Ecto neural progenitor cell (in vitro differentiated cells): Measurements from ENCODE around the gene N4BP2L1.
A peak's percentile ranks its signal among the peaks of the same experiment; 100 is the strongest.

Experiments used
- DNase-seq: peaks from one replicate; pipeline ENCODE4 v3.0.0-alpha.2; 2018; ENCODE audit warnings: low spot score

N4BP2L1 gene

GRCh38 chr13:32427852-32428580 lies at the start of gene N4BP2L1:
Gene N4BP2L1 (minus strand): TSS chr13:32428130. CDS start chr13:32428082, 48 bp downstream.
- DNase-seq: peak; percentile 58

GRCh38 chr13:32476892-32477291 lies 49.0 kb upstream of the N4BP2L1 start:
- DNase-seq: no peak

- DNase-seq: no peak
Observed at GRCh38 chr13:32476021-32476731, 48.2 kb upstream of the N4BP2L1 start.

- no peak for DNase-seq
Observed at GRCh38 chr13:32474999-32475792, 47.3 kb upstream of the N4BP2L1 start.

- DNase-seq: no peak
Observed at GRCh38 chr13:32473650-32474049, 45.7 kb upstream of the N4BP2L1 start.

- DNase-seq: no peak
Observed at GRCh38 chr13:32472194-32472621, 44.3 kb upstream of the N4BP2L1 start.

GRCh38 chr13:32471187-32471922 lies 43.4 kb upstream of the N4BP2L1 start:
- DNase-seq: no peak

GRCh38 chr13:32468502-32469142 lies 40.7 kb upstream of the N4BP2L1 start:
- no peak for DNase-seq

GRCh38 chr13:32456591-32456990 lies 28.7 kb upstream of the N4BP2L1 start:
- DNase-seq: no peak

- DNase-seq: no peak
Observed at GRCh38 chr13:32455594-32455903, 27.6 kb upstream of the N4BP2L1 start.

- no peak for DNase-seq
Observed at GRCh38 chr13:32454886-32455593, 27.1 kb upstream of the N4BP2L1 start.

GRCh38 chr13:32453981-32454380 lies 26.1 kb upstream of the N4BP2L1 start:
- no peak for DNase-seq

- no peak for DNase-seq
Observed at GRCh38 chr13:32448972-32449371, 21.0 kb upstream of the N4BP2L1 start.

GRCh38 chr13:32447894-32448623 lies 20.1 kb upstream of the N4BP2L1 start:
- DNase-seq: no peak

- no peak for DNase-seq
Observed at GRCh38 chr13:32446773-32447465, 19.0 kb upstream of the N4BP2L1 start.

GRCh38 chr13:32446220-32446619 lies 18.3 kb upstream of the N4BP2L1 start:
- DNase-seq: no peak

- no peak for DNase-seq
Observed at GRCh38 chr13:32445461-32445860, 17.5 kb upstream of the N4BP2L1 start.

- DNase-seq: no peak
Observed at GRCh38 chr13:32443111-32443510, 15.2 kb upstream of the N4BP2L1 start.

- DNase-seq: no peak
Observed at GRCh38 chr13:32438871-32439270, 10.9 kb upstream of the N4BP2L1 start.

GRCh38 chr13:32432856-32433255 lies 4.9 kb upstream of the N4BP2L1 start:
- no peak for DNase-seq
